ENCODE measurements around the gene C19orf53. TPM values are rescaled to one million over a fixed set of nuclear protein-coding genes. Genes with fewer than 3 reads are reported as not detected.
A peak's percentile ranks its signal among the peaks of the same experiment; 100 is the strongest.

C19orf53 gene
- polyA plus RNA-seq, 1 donor (not counting 4 experiments of a cell fraction or from before 2014, with no cell fraction given), result 143 TPM

- H3K4me1 ChIP-seq (ENCODE audit: control insufficient read depth, extremely low read depth, insufficient read depth, low read length), result no peaks in the 10 kb centered on the region
- DNase-seq (ENCODE audit: low read depth, low spot score) (no peak), FAIRE-seq (no peak)
- TF ChIP-seq EZH2 (IDR thresholded peaks at IDR 0.05; ENCODE audit: low read length) (no peak), CTCF (optimal IDR thresholded peaks at IDR 0.05 in 1 of 3, IDR thresholded peaks at IDR 0.05 in 1 of 3, conservative IDR thresholded peaks at IDR 0.05 in 1 of 3; ENCODE audit: extremely low read depth in 1 of 3, insufficient read depth in 2 of 3, low read length in 3 of 3) (no peak)
- no peak overlapping the region for H3K4me3 ChIP-seq (ENCODE audit: control insufficient read depth in 2 of 3, extremely low read depth in 1 of 3, insufficient read depth in 2 of 3, low read depth in 1 of 3, low read length in 3 of 3)
- no peaks in the 10 kb centered on the region for H3K27me3 ChIP-seq (ENCODE audit: control insufficient read depth, extremely low read depth, insufficient read depth, low read length)
- no peak overlapping the region for H3K4me2 ChIP-seq (ENCODE audit: control insufficient read depth, extremely low read depth, insufficient read depth, low read depth, low read length)
- dilution Hi-C loops (cut with MboI; ENCODE audit: extremely low pct_ligation_motif_present, low sequenced_read_pairs), result no loop called here
- no peaks in the 10 kb centered on the region for H3K9me3 ChIP-seq (ENCODE audit: control insufficient read depth, low read depth, low read length)
- no peak overlapping the region for H2AFZ ChIP-seq (ENCODE audit: control insufficient read depth, low read length)
- H4K20me1 ChIP-seq (ENCODE audit: control insufficient read depth, extremely low read depth, insufficient read depth, low read length), result no peaks in the 10 kb centered on the region
- peaks cover 0 to 17% of the 10 kb centered on the region in 2 experiments for H3K36me3 ChIP-seq (ENCODE audit: control insufficient read depth in 2 of 2, extremely low read depth in 1 of 2, insufficient read depth in 2 of 2, low read length in 2 of 2)
- no peak overlapping the region for H3K27ac ChIP-seq (ENCODE audit: control insufficient read depth, insufficient read depth, low read length)
- H3K9ac ChIP-seq (ENCODE audit: control insufficient read depth, extremely low read depth, insufficient read depth, low read length), result no peak overlapping the region
- no peaks in the 10 kb centered on the region for H3K9me1 ChIP-seq (ENCODE audit: control insufficient read depth, extremely low read depth, insufficient read depth, low read length)
- H3K79me2 ChIP-seq (ENCODE audit: control insufficient read depth, insufficient read depth, low read length), result no peaks in the 10 kb centered on the region
Observed at GRCh38 chr19:13814550-13814949, 40.3 kb downstream of the C19orf53 start.

GRCh38 chr19:13817018-13817614, 42.9 kb downstream of the C19orf53 start:
- dilution Hi-C loops (cut with MboI; ENCODE audit: extremely low pct_ligation_motif_present, low sequenced_read_pairs), result no loop called here
- FAIRE-seq, result no peak

More at GRCh38 chr19:13817018-13817614, 42.9 kb downstream of the C19orf53 start:
- peaks cover 0 to 20% of the 10 kb centered on the region in 2 experiments for H3K36me3 ChIP-seq (ENCODE audit: control insufficient read depth in 2 of 2, extremely low read depth in 1 of 2, insufficient read depth in 2 of 2, low read length in 2 of 2)
- no peak overlapping the region for H2AFZ ChIP-seq (ENCODE audit: control insufficient read depth, low read length)
- H3K27me3 ChIP-seq (ENCODE audit: control insufficient read depth, extremely low read depth, insufficient read depth, low read length), result no peaks in the 10 kb centered on the region
- H4K20me1 ChIP-seq (ENCODE audit: control insufficient read depth, extremely low read depth, insufficient read depth, low read length), result no peaks in the 10 kb centered on the region
- H3K4me3 ChIP-seq (ENCODE audit: control insufficient read depth in 2 of 3, extremely low read depth in 1 of 3, insufficient read depth in 2 of 3, low read depth in 1 of 3, low read length in 3 of 3), result no peak overlapping the region
- peak overlapping the region; percentile 6 for H3K4me2 ChIP-seq (ENCODE audit: control insufficient read depth, extremely low read depth, insufficient read depth, low read depth, low read length)
- no peak overlapping the region for H3K9ac ChIP-seq (ENCODE audit: control insufficient read depth, extremely low read depth, insufficient read depth, low read length)
- no peaks in the 10 kb centered on the region for H3K9me1 ChIP-seq (ENCODE audit: control insufficient read depth, extremely low read depth, insufficient read depth, low read length)
- TF ChIP-seq CTCF (optimal IDR thresholded peaks at IDR 0.05 in 1 of 3, IDR thresholded peaks at IDR 0.05 in 1 of 3, conservative IDR thresholded peaks at IDR 0.05 in 1 of 3; ENCODE audit: extremely low read depth in 1 of 3, insufficient read depth in 2 of 3, low read length in 3 of 3), result no peak
- no peak for TF ChIP-seq EZH2 (IDR thresholded peaks at IDR 0.05; ENCODE audit: low read length)
- no peaks in the 10 kb centered on the region for H3K4me1 ChIP-seq (ENCODE audit: control insufficient read depth, extremely low read depth, insufficient read depth, low read length)
- no peak overlapping the region for H3K27ac ChIP-seq (ENCODE audit: control insufficient read depth, insufficient read depth, low read length)
- no peak for DNase-seq (ENCODE audit: low read depth, low spot score)
- H3K9me3 ChIP-seq (ENCODE audit: control insufficient read depth, low read depth, low read length), result no peaks in the 10 kb centered on the region
- H3K79me2 ChIP-seq (ENCODE audit: control insufficient read depth, insufficient read depth, low read length), result no peaks in the 10 kb centered on the region
